Measurements from ENCODE around the gene FIBP.

The FIBP gene

DNA sequence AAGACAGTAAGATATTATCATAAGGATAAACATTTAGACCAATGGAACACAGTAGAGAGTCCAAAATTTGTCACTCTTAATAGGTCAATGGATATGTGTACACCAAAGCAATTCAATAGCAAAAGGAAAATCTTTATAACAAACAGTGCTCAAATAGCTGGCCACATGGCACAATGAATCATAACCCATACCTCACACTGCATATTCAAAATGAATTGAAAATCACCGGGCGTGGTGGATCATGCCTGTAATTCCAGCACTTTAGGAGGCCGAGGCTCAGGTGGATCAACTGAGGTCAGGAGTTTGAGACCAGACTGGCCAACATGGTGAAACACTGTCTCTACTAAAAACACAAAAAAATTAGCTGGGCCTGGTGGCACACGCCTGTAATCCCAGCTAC lies 46.1 kb downstream of the FIBP start:
- no peak overlapping the region for H2BK120ac ChIP-seq (ENCODE audit: low read depth, low read length)
- no peak overlapping the region for H3K27ac ChIP-seq (ENCODE audit: low read length, poor library complexity, severe bottlenecking)
- no peak overlapping the region for H3K18ac ChIP-seq (ENCODE audit: low read depth in 1 of 2, low read length in 2 of 2)
- H3K36me3 ChIP-seq (ENCODE audit: control insufficient read depth in 1 of 2, insufficient read depth in 2 of 2, low read depth in 1 of 2, low read length in 2 of 2) = no peaks in the 10 kb centered on the region
- no peak overlapping the region for H4K91ac ChIP-seq (ENCODE audit: low read length)
- WGBS = 90% methylated on average over 4 of the region's 4 CpGs
- H2BK5ac ChIP-seq (ENCODE audit: low read depth, low read length, poor library complexity, severe bottlenecking) = no peak overlapping the region
- no peaks in the 10 kb centered on the region for H3K27me3 ChIP-seq (ENCODE audit: control insufficient read depth in 1 of 2, insufficient read depth in 1 of 2, low read length in 2 of 2)
- H3K4me2 ChIP-seq (ENCODE audit: low read length, poor library complexity, severe bottlenecking) = no peak overlapping the region
- no peak overlapping the region for H4K8ac ChIP-seq (ENCODE audit: low read length)
- no peak for DNase-seq
- no peak overlapping the region for H3K14ac ChIP-seq (ENCODE audit: low read length in 2 of 2)
- H2BK12ac ChIP-seq (ENCODE audit: low read length in 2 of 2) = no peak overlapping the region
- no peaks in the 10 kb centered on the region for H3K9me3 ChIP-seq (ENCODE audit: control insufficient read depth, low read length)
- H2AFZ ChIP-seq (ENCODE audit: low read depth, low read length) = no peak overlapping the region
- no peak overlapping the region for H3K4ac ChIP-seq (ENCODE audit: low read depth in 1 of 2, low read length in 2 of 2)
- no peaks in the 10 kb centered on the region for H3K4me1 ChIP-seq (ENCODE audit: control insufficient read depth, insufficient read depth, low read depth, low read length)
- no peak overlapping the region for H3K23ac ChIP-seq (ENCODE audit: low read length in 2 of 2)
- no peak overlapping the region for H3K4me3 ChIP-seq (ENCODE audit: insufficient read depth in 1 of 2, low read depth in 1 of 2, low read length in 2 of 2)
- H2BK15ac ChIP-seq (ENCODE audit: low read depth, poor library complexity, severe bottlenecking) = no peak overlapping the region
- H2AK5ac ChIP-seq (ENCODE audit: low read length, severe bottlenecking) = no peak overlapping the region
- no peaks in the 10 kb centered on the region for H3K79me1 ChIP-seq (replicated peaks; ENCODE audit: low read length, poor library complexity, severe bottlenecking)
- H3K9ac ChIP-seq (ENCODE audit: low read length) = no peak overlapping the region

DNA sequence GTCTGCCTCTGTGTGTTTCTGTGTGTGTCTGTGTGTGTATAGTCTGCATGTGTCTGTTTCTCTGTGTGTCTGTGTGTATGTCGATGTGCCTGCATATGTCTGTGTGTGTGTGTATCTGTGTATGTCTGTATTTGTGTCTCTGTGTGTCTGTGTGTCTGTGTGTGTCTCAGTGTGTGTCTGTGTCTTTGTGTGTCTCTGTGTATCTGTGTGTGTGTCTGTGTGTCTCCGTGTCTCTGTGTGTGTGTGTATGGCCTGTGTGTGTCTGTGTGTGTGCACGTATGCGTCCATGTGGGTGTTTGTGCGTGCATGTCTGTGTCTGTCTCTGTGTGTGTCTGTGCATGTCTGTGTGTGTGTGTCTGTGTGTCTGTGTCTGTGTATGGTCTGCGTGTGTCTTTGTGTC lies 54.1 kb downstream of the FIBP start:
- no peak for DNase-seq
- 70% methylated on average over 6 of the region's 6 CpGs for WGBS
- Histone ChIP-seq H3K79me1 (replicated peaks; ENCODE audit: low read length, poor library complexity, severe bottlenecking) (no peaks in the 10 kb centered on the region), H3K36me3 (ENCODE audit: control insufficient read depth in 1 of 2, insufficient read depth in 2 of 2, low read depth in 1 of 2, low read length in 2 of 2) (no peaks in the 10 kb centered on the region), H3K9ac (ENCODE audit: low read length) (peak overlapping the region; percentile 83), H4K91ac (ENCODE audit: low read length) (peak overlapping the region; percentile 78), H2AFZ (ENCODE audit: low read depth, low read length) (peak overlapping the region; percentile 46), H3K27me3 (ENCODE audit: control insufficient read depth in 1 of 2, insufficient read depth in 1 of 2, low read length in 2 of 2) (peaks cover 24 to 35% of the 10 kb centered on the region in 2 experiments), H3K4me2 (ENCODE audit: low read length, poor library complexity, severe bottlenecking) (peak overlapping the region; percentile 64), H3K27ac (ENCODE audit: low read length, poor library complexity, severe bottlenecking) (no peak overlapping the region), H3K4ac (ENCODE audit: low read depth in 1 of 2, low read length in 2 of 2) (no peak overlapping the region), H2BK120ac (ENCODE audit: low read depth, low read length) (no peak overlapping the region), H3K23ac (ENCODE audit: low read length in 2 of 2) (no peak overlapping the region), H3K9me3 (ENCODE audit: control insufficient read depth, low read length) (no peaks in the 10 kb centered on the region), H3K4me1 (ENCODE audit: control insufficient read depth, insufficient read depth, low read depth, low read length) (peaks cover 16% of the 10 kb centered on the region), H3K18ac (ENCODE audit: low read depth in 1 of 2, low read length in 2 of 2) (peak overlapping the region; percentile 14 to 72), H2BK12ac (ENCODE audit: low read length in 2 of 2) (peak overlapping the region in 1 of 2 experiments; percentile 18), H2AK5ac (ENCODE audit: low read length, severe bottlenecking) (no peak overlapping the region), H4K8ac (ENCODE audit: low read length) (peak overlapping the region; percentile 91), H3K4me3 (ENCODE audit: insufficient read depth in 1 of 2, low read depth in 1 of 2, low read length in 2 of 2) (peak overlapping the region; percentile 41 to 84), H2BK15ac (ENCODE audit: low read depth, poor library complexity, severe bottlenecking) (no peak overlapping the region), H2BK5ac (ENCODE audit: low read depth, low read length, poor library complexity, severe bottlenecking) (no peak overlapping the region), H3K14ac (ENCODE audit: low read length in 2 of 2) (peak overlapping the region in 1 of 2 experiments; percentile 93)

Data from mesenchymal stem cell (in vitro differentiated cells and primary cell).